GM12878 (cell line): ENCODE measurements around the gene PTH. TPM values are rescaled to one million over a fixed set of nuclear protein-coding genes. Genes with fewer than 3 reads are reported as not detected.

Experiments used
- ATAC-seq: fragments of 200-7000 bp; cut with Tn5 transposase; 3 replicates; pipeline ENCODE4 v1.9.1; 2020; ENCODE audit warnings: mild to moderate bottlenecking, moderate library complexity
- BruUV-seq: library from RNA; stranded (reverse); fragments of 400-500 nt; replicated peaks from 2 replicates; lab custom pipeline; 2021; lab: Mats Ljungman, UMichigan
- CTCF ChIA-PET: fragments of 300-600 bp; sonication (Branson Sonifier 250); formaldehyde crosslinking; extraction: SDS; loops from one replicate; lab custom pipeline; 2021; ENCODE audit warnings: inconsistent platforms; lab: Yijun Ruan, JAX
- POLR2A ChIA-PET: fragments of 350-600 bp; formaldehyde crosslinking; extraction: SDS; loops from one replicate; lab custom pipeline; 2021; ENCODE audit warnings: inconsistent platforms; lab: Charles Lee
- RAD21 ChIA-PET: fragments of 300-600 bp; sonication (Branson Sonifier 250); formaldehyde crosslinking; loops from one replicate; lab custom pipeline; 2023; ENCODE audit warnings: antibody characterized with exemption; ENCODE audit not compliant: unreplicated experiment; lab: Charles Lee
- SMC1A ChIA-PET: fragments of 300-600 bp; sonication (Branson Sonifier 250); formaldehyde crosslinking; loops from one replicate; lab custom pipeline; 2023; ENCODE audit not compliant: unreplicated experiment, uncharacterized antibody; lab: Charles Lee
- DNase-seq: peaks from one replicate; pipeline ENCODE4 v3.0.0-alpha.2; 2011; ENCODE audit warnings: low read depth, low spot score
- FAIRE-seq: peaks from 3 replicates; lab custom pipeline; 2011; peaks lifted over from hg19 to GRCh38; lab: Jason Lieb, UNC
- H2AFZ ChIP-seq: 2 replicates; pipeline ENCODE4 v1.6.0; 2011; ENCODE audit warnings: low read depth, low read length, control low read depth; ENCODE audit not compliant: control insufficient read depth
- H3K27ac ChIP-seq: 2 replicates; pipeline ENCODE4 v1.5.1; 2011; ENCODE audit warnings: control low read depth; ENCODE audit not compliant: control insufficient read depth, insufficient read depth
- H3K27me3 ChIP-seq, 2 experiments: replicated peaks in 1 of 2; 2 replicates each; pipeline versions ENCODE4 v1.6.0 to v1.6.1; 2011; ENCODE audit warnings: low read length in 1 of 2; ENCODE audit not compliant: control insufficient read depth in 2 of 2, insufficient read depth in 2 of 2
- H3K36me3 ChIP-seq, 2 experiments: 2 replicates each; pipeline ENCODE4 v1.5.1; 2011; ENCODE audit warnings: low read length in 1 of 2; ENCODE audit not compliant: control insufficient read depth in 2 of 2, insufficient read depth in 2 of 2
- H3K4me1 ChIP-seq: 2 replicates; pipeline ENCODE4 v1.6.1; 2011; ENCODE audit warnings: mild to moderate bottlenecking, low read length, moderate library complexity, mixed read lengths; ENCODE audit not compliant: control insufficient read depth, insufficient read depth
- H3K4me2 ChIP-seq: 2 replicates; pipeline ENCODE4 v1.6.0; 2011; ENCODE audit warnings: control low read depth; ENCODE audit not compliant: control insufficient read depth, insufficient read depth
- H3K4me3 ChIP-seq: fragments of 200-600 bp; sonication (generic); 2 replicates; pipeline ENCODE4 v1.5.1; 2016
- H3K79me2 ChIP-seq: 2 replicates; pipeline ENCODE4 v1.6.0; 2011; ENCODE audit warnings: low read length; ENCODE audit not compliant: control insufficient read depth, insufficient read depth
- H3K9ac ChIP-seq: 2 replicates; pipeline ENCODE4 v1.8.0; 2011; ENCODE audit warnings: low read length, control low read depth, mixed read lengths; ENCODE audit not compliant: control insufficient read depth, insufficient read depth
- H3K9me3 ChIP-seq: replicated peaks from 3 replicates; pipeline ENCODE4 v1.5.1; 2011; ENCODE audit warnings: mild to moderate bottlenecking, low read length; ENCODE audit not compliant: control insufficient read depth, insufficient read depth
- H4K20me1 ChIP-seq: 2 replicates; pipeline ENCODE4 v1.6.0; 2011; ENCODE audit not compliant: control insufficient read depth, insufficient read depth
- ASH2L ChIP-seq: fragments of 300-600, 200-600 bp; sonication (generic); IDR thresholded peaks from 2 replicates; pipeline ENCODE4 v1.6.1; 2017; ENCODE audit warnings: low read depth, mild to moderate bottlenecking, borderline replicate concordance
- ATF7 ChIP-seq: fragments of 450-650 bp; IDR thresholded peaks from 2 replicates; pipeline ENCODE4 v1.6.1; 2016; ENCODE audit warnings: low read depth, mild to moderate bottlenecking
- CTCF ChIP-seq, 3 experiments: IDR thresholded peaks in 2 of 3; conservative IDR thresholded peaks in 1 of 3; 2 replicates each; pipeline ENCODE4 v1.5.1; 2011; ENCODE audit warnings: low read depth in 3 of 3, low read length in 3 of 3, mild to moderate bottlenecking in 3 of 3, control low read depth in 2 of 3, moderate library complexity in 2 of 3, inconsistent platforms in 1 of 3, mixed read lengths in 1 of 3; ENCODE audit not compliant: control insufficient read depth in 2 of 3, insufficient read depth in 1 of 3; ENCODE audit errors: extremely low read depth in 1 of 3
- EGR1 ChIP-seq, 2 experiments: IDR thresholded peaks; 1 replicate in 1 of 2; 2 replicates in 1 of 2; pipeline ENCODE4 v1.6.1; 2011 to 2012; ENCODE audit warnings: low read depth in 2 of 2, low read length in 2 of 2, borderline replicate concordance in 1 of 2, mild to moderate bottlenecking in 1 of 2, moderate library complexity in 1 of 2
- EP300 ChIP-seq, 2 experiments: fragments of 150-350 bp in 1 of 2; IDR thresholded peaks; 2 replicates each; pipeline ENCODE4 v1.6.1; 2011 to 2012; ENCODE audit warnings: low read depth in 2 of 2, low read length in 2 of 2, borderline replicate concordance in 1 of 2, improper control_type of control experiment in 1 of 2, inconsistent platforms in 1 of 2; ENCODE audit not compliant: control insufficient read depth in 1 of 2
- ETV6 ChIP-seq, 2 experiments: fragments of 450-650 bp in 1 of 2; IDR thresholded peaks in 1 of 2; conservative IDR thresholded peaks in 1 of 2; 2 replicates each; pipeline ENCODE4 v1.6.1; 2014; ENCODE audit warnings: antibody characterized with exemption in 1 of 2, borderline replicate concordance in 1 of 2, low read depth in 1 of 2, mild to moderate bottlenecking in 1 of 2, moderate library complexity in 1 of 2
- HSF1 ChIP-seq: fragments of 150-350 bp; IDR thresholded peaks from 2 replicates; pipeline ENCODE4 v1.6.1; 2014; ENCODE audit warnings: mild to moderate bottlenecking, low read depth, low read length
- JUND ChIP-seq: IDR thresholded peaks from 2 replicates; pipeline ENCODE4 v1.6.1; 2012; ENCODE audit warnings: low read depth, mild to moderate bottlenecking, low read length, improper control_type of control experiment, moderate library complexity
- MEF2A ChIP-seq: IDR thresholded peaks from 2 replicates; pipeline ENCODE4 v1.6.1; 2011; ENCODE audit warnings: low read depth, mild to moderate bottlenecking, low read length, moderate library complexity; ENCODE audit not compliant: insufficient read depth
- RELB ChIP-seq: fragments of 450-650 bp; IDR thresholded peaks from 2 replicates; pipeline ENCODE4 v1.6.1; 2017; ENCODE audit warnings: low read depth, mild to moderate bottlenecking, moderate library complexity
- SKIL ChIP-seq: fragments of 450-650 bp; IDR thresholded peaks from 2 replicates; pipeline ENCODE4 v1.6.1; 2017; ENCODE audit warnings: mild to moderate bottlenecking, low read depth, inconsistent platforms; ENCODE audit not compliant: poor library complexity, severe bottlenecking
- SMC3 ChIP-seq: IDR thresholded peaks from 2 replicates; pipeline ENCODE4 v1.6.1; 2011; ENCODE audit warnings: low read length, improper control_type of control experiment, borderline replicate concordance
- SP1 ChIP-seq: IDR thresholded peaks from one replicate; pipeline ENCODE4 v1.6.1; 2011; ENCODE audit warnings: low read depth, low read length
- WRNIP1 ChIP-seq: IDR thresholded peaks from 2 replicates; pipeline ENCODE4 v1.6.1; 2011; ENCODE audit warnings: low read depth, low read length, improper control_type of control experiment, borderline replicate concordance
- ZBED1 ChIP-seq: IDR thresholded peaks from 2 replicates; pipeline ENCODE4 v1.6.1; 2016; ENCODE audit warnings: borderline replicate concordance
- in situ Hi-C: fragments of 300-500 bp; cut with MboI; formaldehyde crosslinking; loops from 9 replicates; pipeline ENCODE4 v1.14.3; 2018; ENCODE audit warnings: mixed read lengths
- intact Hi-C: fragments of 100-400 bp; cut with micrococcal nuclease; formaldehyde crosslinking; loops from one replicate; pipeline ENCODE4 v1.14.2; 2022; ENCODE audit not compliant: unreplicated experiment
- polyA plus RNA-seq, 11 experiments: library from polyadenylated mRNA; depleted of rRNA in 4 of 11; unstranded in 6 of 11; stranded (reverse) in 5 of 11; fragments of >200 nt; fragmentation: Nextera tagmentation in 4 of 11; fragmentation: Illumina TruSeq in 1 of 11; extraction: Ambion mirVana in 4 of 11; extraction: Trizol in 1 of 11; gene quantifications; 1 replicate in 1 of 11; 2 replicates in 10 of 11; pipeline versions ENCODE4 v1.2.1 to v1.2.3, GENCODE V29; 2011 to 2016; ENCODE audit warnings: inconsistent platforms in 2 of 11, missing spikeins in 2 of 11, low read depth in 1 of 11
- total RNA-seq, 4 experiments: library from RNA; depleted of rRNA in 3 of 4; stranded (reverse); fragments of >200 nt in 3 of 4; fragmentation: Illumina TruSeq in 1 of 4; extraction: Trizol in 1 of 4; gene quantifications; 2 replicates each; pipeline versions ENCODE4 v1.2.1 to v1.2.3, GENCODE V29; 2013 to 2021

PTH gene
- total and polyA plus RNA-seq, 10 of the 15 experiments (the other 5 are each of a cell fraction or from before 2014, with no cell fraction given) = not detected

- H3K27me3 ChIP-seq = no peaks in the 10 kb centered on the region
- H3K9ac ChIP-seq = no peak overlapping the region
- DNase-seq (no peak), ATAC-seq (no peak), FAIRE-seq (no peak)
- ChIA-PET RAD21 (no interaction called here), POLR2A (interaction anchor here (1.0 kb wide), 1 partner anchor 17 kb away, joined by 3 read pairs; the partner anchor contains the start of gene BTBD10), CTCF (interaction anchor here (1.1 kb wide), 1 partner anchor 17 kb away, joined by 3 read pairs; the partner anchor contains the start of gene BTBD10), SMC1A (interaction anchor here (0.7 to 1.1 kb wide), 2 partner anchors 16 to 18 kb away, joined by 3 read pairs; no protein-coding TSS in a partner anchor)
- no peaks in the 10 kb centered on the region; the same call in 1 of the 2 replicates for H3K4me1 ChIP-seq
- peaks cover 5% of the 10 kb centered on the region for H3K79me2 ChIP-seq
- in situ Hi-C loops = no loop called here
- no peak overlapping the region for H3K4me2 ChIP-seq
- BruUV-seq = no TSS peak
- H3K4me3 ChIP-seq = no peak overlapping the region
- no peaks in the 10 kb centered on the region for H4K20me1 ChIP-seq
- intact Hi-C loops = no loop called here
- H3K36me3 ChIP-seq = no peaks in the 10 kb centered on the region
- H2AFZ ChIP-seq = no peak overlapping the region
- peaks cover 2% of the 10 kb centered on the region; the same call in 1 of the 3 replicates for H3K9me3 ChIP-seq
- H3K27ac ChIP-seq = no peak overlapping the region
- TF ChIP-seq ATF7 (no peak), SMC3 (no peak), CTCF (IDR thresholded peaks at IDR 0.05 in 2 of 3, conservative IDR thresholded peaks at IDR 0.05 in 1 of 3; ENCODE audit: control insufficient read depth in 2 of 3, extremely low read depth in 1 of 3, insufficient read depth in 1 of 3, low read depth in 3 of 3, low read length in 3 of 3) (no peak), ASH2L (no peak), SP1 (no peak), SKIL (no peak), WRNIP1 (no peak), EP300 (IDR thresholded peaks at IDR 0.05; ENCODE audit: borderline replicate concordance in 1 of 2, control insufficient read depth in 1 of 2, low read depth in 2 of 2, low read length in 2 of 2) (no peak), HSF1 (no peak), MEF2A (no peak), JUND (no peak), ETV6 (conservative IDR thresholded peaks at IDR 0.05 in 1 of 2, IDR thresholded peaks at IDR 0.05 in 1 of 2; ENCODE audit: borderline replicate concordance in 1 of 2, low read depth in 1 of 2) (no peak), EGR1 (IDR thresholded peaks at IDR 0.05; ENCODE audit: borderline replicate concordance in 1 of 2, low read depth in 2 of 2, low read length in 2 of 2) (no peak), ZBED1 (no peak), RELB (no peak)
Measured at GRCh38 chr11:13446444-13446843, 49.4 kb downstream of the PTH start.
